SK-N-MC (cell line): ENCODE measurements around the gene MYO5A.
"Not testable (repeated sequence)": the region's sequence is repeated elsewhere in the genome, so short reads cannot be mapped to it uniquely, and the experiment has no call there.

Source experiments
- DNase-seq: peaks from one replicate; pipeline ENCODE4 v3.0.0-alpha.2; 2011; ENCODE audit warnings: low read depth, low spot score
- H3K27ac ChIP-seq: fragments of 200-600 bp; sonication (generic); 2 replicates; pipeline ENCODE4 v1.5.1; 2016; ENCODE audit warnings: mixed run types
- H3K36me3 ChIP-seq: fragments of 200-600 bp; sonication (generic); 2 replicates; pipeline ENCODE4 v1.6.1; 2017; ENCODE audit warnings: antibody characterized with exemption, low read length, mixed read lengths; ENCODE audit not compliant: insufficient read depth
- H3K4me3 ChIP-seq: fragments of 200-600 bp; sonication (generic); 2 replicates; pipeline ENCODE4 v1.5.1; 2016
- H3K9ac ChIP-seq: fragments of 200-600 bp; sonication (generic); 2 replicates; pipeline ENCODE4 v1.8.0; 2017; ENCODE audit warnings: mixed run types, mixed read lengths; ENCODE audit not compliant: insufficient read length
- H3K9me3 ChIP-seq: fragments of 200-600 bp; sonication (generic); 2 replicates; pipeline ENCODE4 v1.6.1; 2017; ENCODE audit warnings: low read depth, mild to moderate bottlenecking, antibody characterized with exemption, low read length, moderate library complexity, mixed read lengths
- EZH2 ChIP-seq: fragments of 200-600 bp; sonication (generic); IDR thresholded peaks from one replicate; pipeline ENCODE4 v1.6.1; 2017; ENCODE audit warnings: antibody characterized with exemption
- FOXP2 ChIP-seq: optimal IDR thresholded peaks from 2 replicates; pipeline ENCODE3; 2011; ENCODE audit warnings: mild to moderate bottlenecking, moderate library complexity; ENCODE audit not compliant: insufficient read depth; ENCODE audit errors: extremely low read length, control extremely low read depth
- POLR2AphosphoS5 ChIP-seq: IDR thresholded peaks from 2 replicates; pipeline ENCODE4 v1.6.1; 2012; ENCODE audit warnings: mild to moderate bottlenecking, low read depth, low read length, borderline replicate concordance

MYO5A gene

DNA sequence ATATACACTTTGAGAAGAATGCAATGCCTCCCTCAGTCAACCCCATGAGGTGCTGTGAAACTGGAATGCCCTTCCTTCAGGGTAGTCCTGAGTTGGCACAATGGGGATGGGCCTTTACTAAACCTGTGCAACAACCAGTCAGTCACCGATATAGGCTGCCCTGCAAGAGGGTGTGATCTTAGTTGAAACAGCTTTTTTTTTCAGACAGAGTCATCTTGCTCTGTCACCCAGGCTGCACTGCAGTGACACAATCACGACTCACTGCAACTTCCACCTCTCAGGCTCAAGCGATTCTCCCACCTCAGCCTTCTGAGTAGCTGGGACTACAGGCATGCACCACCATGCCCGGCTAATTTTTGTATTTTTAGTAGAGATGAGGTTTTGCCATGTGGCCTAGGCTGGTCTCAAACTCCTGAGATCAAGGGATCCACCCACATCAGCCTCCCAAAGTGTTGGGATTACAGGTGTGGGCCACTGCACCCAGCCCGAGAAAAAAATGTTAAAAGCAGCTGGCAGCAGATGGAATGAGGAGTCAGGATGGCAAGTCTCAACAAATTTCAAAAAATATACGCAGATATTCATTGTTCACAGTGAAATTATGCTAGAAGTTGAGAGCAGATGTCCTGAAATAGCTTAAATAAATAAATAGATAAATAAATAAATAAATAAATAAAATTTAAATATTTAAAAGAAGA is 31.8 kb downstream of the MYO5A start:
- Histone ChIP-seq H3K9ac (no peak overlapping the region), H3K9me3 (no peaks in the 10 kb centered on the region), H3K27ac (no peak overlapping the region), H3K36me3 (no peaks in the 10 kb centered on the region), H3K4me3 (no peak overlapping the region)
- TF ChIP-seq FOXP2 (no peak), EZH2 (no peak), POLR2AphosphoS5 (no peak)
- DNase-seq: no peak

- H3K27ac ChIP-seq: no peak overlapping the region
- DNase-seq: no peak
- H3K4me3 ChIP-seq: no peak overlapping the region
- H3K36me3 ChIP-seq: no peaks in the 10 kb centered on the region
- no peaks in the 10 kb centered on the region for H3K9me3 ChIP-seq
- H3K9ac ChIP-seq: no peak overlapping the region
- TF ChIP-seq EZH2: no peak
- TF ChIP-seq POLR2AphosphoS5: no peak
- no peak for TF ChIP-seq FOXP2
Measured at GRCh38 chr15:52496175-52496574, 32.5 kb downstream of the MYO5A start.

DNA sequence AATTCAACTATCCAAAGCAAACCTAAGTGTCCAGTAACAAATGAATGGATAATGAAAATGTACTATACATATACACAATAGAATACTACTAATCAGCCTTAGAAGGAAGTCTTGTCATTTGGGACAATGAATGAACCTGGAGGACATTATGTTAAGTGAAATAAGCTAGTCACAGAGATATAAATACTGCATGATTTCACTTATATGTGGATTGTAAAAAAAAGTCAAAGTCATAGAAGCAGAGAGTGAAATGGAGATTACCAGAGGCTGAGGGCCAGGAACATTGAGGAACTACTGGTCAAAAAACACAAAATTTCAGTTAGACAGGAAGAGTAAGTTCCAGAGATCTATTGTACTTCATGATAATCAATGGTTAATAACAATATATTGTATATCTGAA is 33.6 kb downstream of the MYO5A start:
- H3K9ac ChIP-seq: no peak overlapping the region
- no peaks in the 10 kb centered on the region for H3K9me3 ChIP-seq
- H3K27ac ChIP-seq: no peak overlapping the region
- no peak for DNase-seq
- TF ChIP-seq POLR2AphosphoS5: no peak
- no peak overlapping the region for H3K4me3 ChIP-seq
- H3K36me3 ChIP-seq: no peaks in the 10 kb centered on the region

DNA sequence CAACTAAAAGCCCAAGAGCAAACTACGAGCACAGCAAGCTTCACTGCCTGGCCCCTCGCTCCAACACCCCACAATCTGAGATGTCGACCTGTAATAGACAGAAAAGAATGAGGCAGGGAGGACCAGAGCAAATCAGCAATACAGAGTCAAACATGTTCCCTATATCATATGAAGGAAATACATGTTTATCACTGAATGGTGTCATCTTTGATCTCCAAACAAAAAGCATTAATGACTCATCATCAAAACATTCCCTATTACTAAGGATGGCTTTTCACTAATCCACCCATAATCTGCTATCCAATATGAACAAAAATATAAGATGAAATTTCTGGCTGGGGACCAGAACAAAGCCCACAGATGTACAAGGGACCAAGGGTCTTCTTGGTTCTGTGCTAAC is 34.7 kb downstream of the MYO5A start:
- TF ChIP-seq POLR2AphosphoS5: no peak
- no peak for TF ChIP-seq FOXP2
- TF ChIP-seq EZH2: no peak
- DNase-seq: no peak
- no peaks in the 10 kb centered on the region for H3K36me3 ChIP-seq
- H3K27ac ChIP-seq: no peak overlapping the region
- H3K4me3 ChIP-seq: no peak overlapping the region
- H3K9me3 ChIP-seq: no peaks in the 10 kb centered on the region
- no peak overlapping the region for H3K9ac ChIP-seq

GRCh38 chr15:52492132-52492531 is 36.5 kb downstream of the MYO5A start:
- DNase-seq: no peak
- no peak overlapping the region for H3K4me3 ChIP-seq
- TF ChIP-seq EZH2 (no peak), FOXP2 (no peak), POLR2AphosphoS5 (no peak)
- H3K9ac ChIP-seq: no peak overlapping the region
- no peak overlapping the region for H3K27ac ChIP-seq
- no peaks in the 10 kb centered on the region for H3K36me3 ChIP-seq
- H3K9me3 ChIP-seq: no peaks in the 10 kb centered on the region

DNA sequence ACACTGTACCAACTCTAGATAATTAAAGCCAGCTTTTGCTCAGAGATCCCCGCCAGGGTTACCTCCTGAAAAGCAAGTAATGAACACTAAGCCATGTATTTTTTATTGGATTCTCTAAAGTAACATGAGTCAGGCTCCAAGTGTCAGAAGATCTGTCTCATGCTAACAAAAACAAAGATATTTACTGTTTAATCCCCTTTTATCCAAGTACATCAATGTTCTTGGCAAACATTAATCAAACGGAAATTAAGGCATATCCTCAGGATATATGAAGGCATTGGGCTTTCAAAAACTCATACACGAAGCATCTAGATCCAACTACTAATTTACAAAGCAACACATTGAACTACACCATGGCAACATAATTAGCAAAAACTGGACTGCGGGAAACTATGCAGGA is 37.2 kb downstream of the MYO5A start:
- Histone ChIP-seq H3K4me3 (no peak overlapping the region), H3K27ac (no peak overlapping the region), H3K9me3 (no peaks in the 10 kb centered on the region), H3K9ac (no peak overlapping the region), H3K36me3 (no peaks in the 10 kb centered on the region)
- DNase-seq: no peak
- no peak for TF ChIP-seq EZH2
- TF ChIP-seq POLR2AphosphoS5: no peak
- TF ChIP-seq FOXP2: no peak

GRCh38 chr15:52489430-52489829 is 39.2 kb downstream of the MYO5A start:
- not testable (repeated sequence) for DNase-seq, H3K4me3 ChIP-seq, H3K9me3 ChIP-seq, H3K9ac ChIP-seq, H3K36me3 ChIP-seq, H3K27ac ChIP-seq

- Histone ChIP-seq H3K27ac (no peak overlapping the region), H3K9ac (no peak overlapping the region), H3K9me3 (no peaks in the 10 kb centered on the region), H3K36me3 (no peaks in the 10 kb centered on the region), H3K4me3 (no peak overlapping the region)
- DNase-seq: no peak
- no peak for TF ChIP-seq POLR2AphosphoS5
- no peak for TF ChIP-seq EZH2
Measured at GRCh38 chr15:52488830-52489229, 39.9 kb downstream of the MYO5A start.
